ENCODE measurements around the gene FSTL5. TPM values are rescaled to one million over a fixed set of nuclear protein-coding genes. Genes with fewer than 3 reads are reported as not detected.

Gene FSTL5
- total RNA-seq, 1 donor from 2014 or later = 2.4 TPM

GRCh38 chr4:161581262-161582230 is 582.3 kb downstream of the FSTL5 start:
- peak; percentile 27 for DNase-seq (ENCODE audit: low spot score)

- DNase-seq (ENCODE audit: low spot score) = peak; percentile 89
Measured at GRCh38 chr4:161577579-161578301, 586.1 kb downstream of the FSTL5 start.

GRCh38 chr4:161573836-161574235 is 590.0 kb downstream of the FSTL5 start:
- DNase-seq (ENCODE audit: low spot score) = no peak

GRCh38 chr4:161564230-161564834 is 599.5 kb downstream of the FSTL5 start:
- DNase-seq (ENCODE audit: low spot score) = no peak

GRCh38 chr4:161555689-161556660 is 607.8 kb downstream of the FSTL5 start:
- DNase-seq (ENCODE audit: low spot score) = peak; percentile 10

- DNase-seq (ENCODE audit: low spot score) = no peak
Measured at GRCh38 chr4:161554372-161554990, 609.3 kb downstream of the FSTL5 start.

GRCh38 chr4:161546902-161547301 is 616.9 kb downstream of the FSTL5 start:
- no peak for DNase-seq (ENCODE audit: low spot score)

- no peak for DNase-seq (ENCODE audit: low spot score)
Measured at GRCh38 chr4:161540265-161540664, 623.5 kb downstream of the FSTL5 start.

GRCh38 chr4:161538941-161539340 is 624.9 kb downstream of the FSTL5 start:
- DNase-seq (ENCODE audit: low spot score) = no peak

- no peak for DNase-seq (ENCODE audit: low spot score)
Measured at GRCh38 chr4:161530710-161531109, 633.1 kb downstream of the FSTL5 start.

- no peak for DNase-seq (ENCODE audit: low spot score)
Measured at GRCh38 chr4:161525121-161525520, 638.7 kb downstream of the FSTL5 start.

- no peak for DNase-seq (ENCODE audit: low spot score)
Measured at GRCh38 chr4:161522031-161522430, 641.8 kb downstream of the FSTL5 start.

- DNase-seq (ENCODE audit: low spot score) = no peak
Measured at GRCh38 chr4:161519611-161520010, 644.2 kb downstream of the FSTL5 start.

GRCh38 chr4:161517941-161518340 is 645.9 kb downstream of the FSTL5 start:
- DNase-seq (ENCODE audit: low spot score) = no peak

- no peak for DNase-seq (ENCODE audit: low spot score)
Measured at GRCh38 chr4:161505141-161505540, 658.7 kb downstream of the FSTL5 start.

- DNase-seq (ENCODE audit: low spot score) = no peak
Measured at GRCh38 chr4:161498155-161498554, 665.6 kb downstream of the FSTL5 start.

- DNase-seq (ENCODE audit: low spot score) = no peak
Measured at GRCh38 chr4:161486461-161486860, 677.3 kb downstream of the FSTL5 start.

- no peak for DNase-seq (ENCODE audit: low spot score)
Measured at GRCh38 chr4:161466316-161466715, 697.5 kb downstream of the FSTL5 start.

- no peak for DNase-seq (ENCODE audit: low spot score)
Measured at GRCh38 chr4:161463436-161463835, 700.4 kb downstream of the FSTL5 start.

GRCh38 chr4:161457906-161458305 is 705.9 kb downstream of the FSTL5 start:
- DNase-seq (ENCODE audit: low spot score) = no peak

- DNase-seq (ENCODE audit: low spot score) = no peak
Measured at GRCh38 chr4:161457311-161457710, 706.5 kb downstream of the FSTL5 start.
